HepG2 (cell line): ENCODE data around the gene RPS5. TPM values are rescaled to one million over a fixed set of nuclear protein-coding genes. Genes with fewer than 3 reads are reported as not detected.

Experiments used
- ATAC-seq: fragments of 200-7000 bp; cut with Tn5 transposase; 3 replicates; pipeline ENCODE4 v1.9.1; 2020; ENCODE audit warnings: mild to moderate bottlenecking, moderate library complexity
- BruUV-seq: library from RNA; stranded (reverse); fragments of 400-500 nt; replicated peaks from 2 replicates; lab custom pipeline; 2021; lab: Mats Ljungman, UMichigan
- CTCF ChIA-PET: fragments of 300-600 bp; formaldehyde crosslinking; extraction: SDS; loops from one replicate; lab custom pipeline; 2021; ENCODE audit warnings: low total read pairs, inconsistent platforms, low intra/inter-chr PET ratio; lab: Yijun Ruan, JAX
- POLR2A ChIA-PET: fragments of 350-600 bp; sonication (Branson Sonifier 250); formaldehyde crosslinking; loops from one replicate; lab custom pipeline; 2020; ENCODE audit warnings: antibody characterized with exemption, inconsistent platforms; lab: Yijun Ruan, JAX
- DNase-seq: peaks from one replicate; pipeline ENCODE4 v3.0.0-alpha.2; 2015; ENCODE audit warnings: low spot score
- FAIRE-seq: peaks from 3 replicates; lab custom pipeline; 2011; peaks lifted over from hg19 to GRCh38; lab: Jason Lieb, UNC
- H2AFZ ChIP-seq: one replicate; pipeline ENCODE4 v1.6.1; 2011; ENCODE audit warnings: low read length, inconsistent platforms
- H3K27ac ChIP-seq: fragments of 300-600 bp; 3 replicates; pipeline ENCODE4 v1.8.0; 2011; ENCODE audit warnings: mixed run types, mild to moderate bottlenecking, mixed read lengths, low read length, inconsistent platforms; ENCODE audit not compliant: insufficient read depth; ENCODE audit errors: extremely low read length
- H3K27me3 ChIP-seq, 2 experiments: fragments of 200-600 bp in 1 of 2; 2 replicates in 1 of 2; 3 replicates in 1 of 2; pipeline versions ENCODE4 v1.6.0 to v1.8.0; 2011; ENCODE audit warnings: low read length in 2 of 2, mild to moderate bottlenecking in 2 of 2, moderate library complexity in 2 of 2, inconsistent platforms in 1 of 2; ENCODE audit not compliant: insufficient read depth in 2 of 2, control insufficient read depth in 1 of 2
- H3K36me3 ChIP-seq, 2 experiments: fragments of 200-600 bp in 1 of 2; replicated peaks in 1 of 2; 2 replicates in 1 of 2; 3 replicates in 1 of 2; pipeline versions ENCODE4 v1.5.1 to v1.8.0; 2011; ENCODE audit warnings: low read length in 2 of 2, inconsistent platforms in 1 of 2; ENCODE audit not compliant: insufficient read depth in 2 of 2, control insufficient read depth in 1 of 2
- H3K4me1 ChIP-seq: 2 replicates; pipeline ENCODE4 v1.5.1; 2012; ENCODE audit warnings: low read length, inconsistent platforms; ENCODE audit not compliant: insufficient read depth
- H3K4me2 ChIP-seq: 2 replicates; pipeline ENCODE4 v1.6.0; 2011; ENCODE audit warnings: low read depth, low read length, inconsistent platforms
- H3K4me3 ChIP-seq, 3 experiments: fragments of 200-600 bp in 1 of 3; sonication (generic), shearing (Covaris generic) in 1 of 3; replicated peaks in 1 of 3; 2 replicates each; pipeline ENCODE4 v1.5.1; 2011 to 2016; ENCODE audit warnings: low read length in 3 of 3, inconsistent platforms in 2 of 3, low read depth in 2 of 3, mild to moderate bottlenecking in 2 of 3, control low read depth in 1 of 3, mixed read lengths in 1 of 3; ENCODE audit not compliant: insufficient read depth in 1 of 3
- H3K79me2 ChIP-seq: one replicate; pipeline ENCODE4 v1.6.1; 2011; ENCODE audit warnings: low read length, inconsistent platforms; ENCODE audit not compliant: insufficient read depth
- H3K9ac ChIP-seq: 2 replicates; pipeline ENCODE4 v1.6.0; 2011; ENCODE audit warnings: mild to moderate bottlenecking, low read depth, low read length, inconsistent platforms; ENCODE audit not compliant: insufficient read depth
- H3K9me3 ChIP-seq: 2 replicates; pipeline ENCODE4 v1.5.1; 2012; ENCODE audit warnings: mild to moderate bottlenecking, low read length
- H4K20me1 ChIP-seq: 2 replicates; pipeline ENCODE4 v1.6.0; 2011; ENCODE audit warnings: inconsistent platforms, mild to moderate bottlenecking, low read length, moderate library complexity; ENCODE audit not compliant: insufficient read depth
- AGO2 ChIP-seq: fragments of 200-400 bp; formaldehyde crosslinking; optimal IDR thresholded peaks from 2 replicates; pipeline ENCODE3; 2017; ENCODE audit warnings: mild to moderate bottlenecking, low read depth, low read length, moderate library complexity
- RBFOX2 ChIP-seq: fragments of 200-400 bp; formaldehyde crosslinking; IDR thresholded peaks from 2 replicates; pipeline ENCODE4 v1.6.1; 2017; ENCODE audit warnings: low read depth, mild to moderate bottlenecking, low read length
- ZHX2 ChIP-seq, 2 experiments: sonication (generic) in 1 of 2; formaldehyde crosslinking in 1 of 2; IDR thresholded peaks; 2 replicates each; pipeline versions ENCODE4 v1.6.1 to v1.9.0; 2014 to 2022; ENCODE audit warnings: antibody characterized with exemption in 1 of 2, borderline replicate concordance in 1 of 2, inconsistent platforms in 1 of 2, low read depth in 1 of 2, missing genetic modification reagents in 1 of 2
- WGBS: methylation state at CpG from one replicate; pipeline ENCODE4 v1.1.6; 2017; ENCODE audit warnings: low lambda C conversion rate; 5-methylcytosine and 5-hydroxymethylcytosine counted together
- in situ Hi-C: cut with HindIII; loops from 2 replicates; pipeline ENCODE4 v1.10.0; 2017; ENCODE audit warnings: low pct_unique_long_range_greater_than_20kb; ENCODE audit not compliant: extremely low pct_ligation_motif_present
- intact Hi-C: fragments of 100-400 bp; cut with micrococcal nuclease; formaldehyde crosslinking; loops from one replicate; pipeline ENCODE4 v1.10.0; 2022; ENCODE audit not compliant: unreplicated experiment
- polyA plus RNA-seq, 8 experiments: library from polyadenylated mRNA; depleted of rRNA in 3 of 8; stranded (reverse) in 7 of 8; unstranded in 1 of 8; fragments of >200 nt; fragmentation: Illumina TruSeq in 4 of 8; extraction: Trizol in 4 of 8; gene quantifications; 2 replicates each; pipeline versions ENCODE4 v1.2.1 to v1.2.3, GENCODE V29; 2011 to 2016; ENCODE audit warnings: low read depth in 4 of 8, missing spikeins in 1 of 8, mixed read lengths in 1 of 8; ENCODE audit not compliant: insufficient read depth in 1 of 8
- total RNA-seq, 5 experiments: library from RNA; depleted of rRNA; stranded (reverse); fragments of >200 nt; fragmentation: Illumina TruSeq; extraction: Trizol; gene quantifications; 2 replicates each; pipeline ENCODE4 v1.2.3, GENCODE V29; 2016; ENCODE audit warnings: low read depth in 1 of 5

RPS5 gene
- total and polyA plus RNA-seq, 2 of the 13 experiments (the other 11 are each of a cell fraction or from before 2014, with no cell fraction given): 1,544 to 4,408 TPM

- Histone ChIP-seq H3K9ac (no peak overlapping the region), H2AFZ (no peak overlapping the region), H3K4me2 (no peak overlapping the region), H3K9me3 (no peaks in the 10 kb centered on the region), H3K4me1 (peaks cover 23% of the 10 kb centered on the region), H3K4me3 (no peak overlapping the region), H3K36me3 (no peaks in the 10 kb centered on the region), H3K27ac (no peak overlapping the region), H3K79me2 (no peaks in the 10 kb centered on the region), H3K27me3 (no peaks in the 10 kb centered on the region), H4K20me1 (no peaks in the 10 kb centered on the region)
- no peak for FAIRE-seq
- in situ Hi-C loops (no loop called here), intact Hi-C loops (no loop called here)
- DNase-seq: no peak
- ChIA-PET POLR2A (interaction anchor here (2.1 kb wide), 1 partner anchor 15 kb away, joined by 8 read pairs; the partner anchor contains the start of gene ZNF497), CTCF (no interaction called here)
- TF ChIP-seq RBFOX2 (peak; percentile 43; the same call in 1 of the 2 replicates), AGO2 (peak; percentile 63), ZHX2 (IDR thresholded peaks at IDR 0.05; ENCODE audit: low read depth) (no peak), ZHX2 (CRISPR knock-in tag; IDR thresholded peaks at IDR 0.05; ENCODE audit: borderline replicate concordance) (no peak)
- BruUV-seq: no TSS peak
- no peak for ATAC-seq
- WGBS: 95% methylated on average over 55 of the region's 82 CpGs
Observed at GRCh38 chr19:58346961-58347929, 39.8 kb upstream of the RPS5 start.
